ENCODE results near the gene RAG2.

DNA sequence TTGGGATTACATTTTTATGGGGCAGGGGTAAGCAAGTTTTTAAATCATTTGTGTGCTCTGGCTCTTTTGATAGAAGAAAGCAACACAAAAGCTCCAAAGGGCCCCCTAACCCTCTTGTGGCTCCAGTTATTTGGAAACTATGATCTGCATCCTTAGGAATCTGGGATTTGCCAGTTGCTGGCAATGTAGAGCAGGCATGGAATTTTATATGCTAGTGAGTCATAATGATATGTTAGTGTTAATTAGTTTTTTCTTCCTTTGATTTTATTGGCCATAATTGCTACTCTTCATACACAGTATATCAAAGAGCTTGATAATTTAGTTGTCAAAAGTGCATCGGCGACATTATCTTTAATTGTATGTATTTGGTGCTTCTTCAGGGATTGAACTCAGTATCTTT lies 20.2 kb downstream of the RAG2 start:
- no peak for TF ChIP-seq POLR2A (IDR thresholded peaks at IDR 0.05)
- TF ChIP-seq, protein P1, sequence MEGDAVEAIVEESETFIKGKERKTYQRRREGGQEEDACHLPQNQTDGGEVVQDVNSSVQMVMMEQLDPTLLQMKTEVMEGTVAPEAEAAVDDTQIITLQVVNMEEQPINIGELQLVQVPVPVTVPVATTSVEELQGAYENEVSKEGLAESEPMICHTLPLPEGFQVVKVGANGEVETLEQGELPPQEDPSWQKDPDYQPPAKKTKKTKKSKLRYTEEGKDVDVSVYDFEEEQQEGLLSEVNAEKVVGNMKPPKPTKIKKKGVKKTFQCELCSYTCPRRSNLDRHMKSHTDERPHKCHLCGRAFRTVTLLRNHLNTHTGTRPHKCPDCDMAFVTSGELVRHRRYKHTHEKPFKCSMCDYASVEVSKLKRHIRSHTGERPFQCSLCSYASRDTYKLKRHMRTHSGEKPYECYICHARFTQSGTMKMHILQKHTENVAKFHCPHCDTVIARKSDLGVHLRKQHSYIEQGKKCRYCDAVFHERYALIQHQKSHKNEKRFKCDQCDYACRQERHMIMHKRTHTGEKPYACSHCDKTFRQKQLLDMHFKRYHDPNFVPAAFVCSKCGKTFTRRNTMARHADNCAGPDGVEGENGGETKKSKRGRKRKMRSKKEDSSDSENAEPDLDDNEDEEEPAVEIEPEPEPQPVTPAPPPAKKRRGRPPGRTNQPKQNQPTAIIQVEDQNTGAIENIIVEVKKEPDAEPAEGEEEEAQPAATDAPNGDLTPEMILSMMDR (IDR thresholded peaks at IDR 0.05): no peak
